Pericardium fibroblast (primary cell): ENCODE data around the gene HAP1. TPM values are rescaled to one million over a fixed set of nuclear protein-coding genes. Genes with fewer than 3 reads are reported as not detected.

Source experiments
- total RNA-seq: library from RNA; depleted of rRNA; stranded (reverse); fragments of >200 nt; gene quantifications from 2 replicates; pipeline ENCODE4 v1.2.3, GENCODE V29; 2015

Gene HAP1, protein sequence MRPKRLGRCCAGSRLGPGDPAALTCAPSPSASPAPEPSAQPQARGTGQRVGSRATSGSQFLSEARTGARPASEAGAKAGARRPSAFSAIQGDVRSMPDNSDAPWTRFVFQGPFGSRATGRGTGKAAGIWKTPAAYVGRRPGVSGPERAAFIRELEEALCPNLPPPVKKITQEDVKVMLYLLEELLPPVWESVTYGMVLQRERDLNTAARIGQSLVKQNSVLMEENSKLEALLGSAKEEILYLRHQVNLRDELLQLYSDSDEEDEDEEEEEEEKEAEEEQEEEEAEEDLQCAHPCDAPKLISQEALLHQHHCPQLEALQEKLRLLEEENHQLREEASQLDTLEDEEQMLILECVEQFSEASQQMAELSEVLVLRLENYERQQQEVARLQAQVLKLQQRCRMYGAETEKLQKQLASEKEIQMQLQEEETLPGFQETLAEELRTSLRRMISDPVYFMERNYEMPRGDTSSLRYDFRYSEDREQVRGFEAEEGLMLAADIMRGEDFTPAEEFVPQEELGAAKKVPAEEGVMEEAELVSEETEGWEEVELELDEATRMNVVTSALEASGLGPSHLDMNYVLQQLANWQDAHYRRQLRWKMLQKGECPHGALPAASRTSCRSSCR
- total RNA-seq = not detected in 2 replicates

DNA sequence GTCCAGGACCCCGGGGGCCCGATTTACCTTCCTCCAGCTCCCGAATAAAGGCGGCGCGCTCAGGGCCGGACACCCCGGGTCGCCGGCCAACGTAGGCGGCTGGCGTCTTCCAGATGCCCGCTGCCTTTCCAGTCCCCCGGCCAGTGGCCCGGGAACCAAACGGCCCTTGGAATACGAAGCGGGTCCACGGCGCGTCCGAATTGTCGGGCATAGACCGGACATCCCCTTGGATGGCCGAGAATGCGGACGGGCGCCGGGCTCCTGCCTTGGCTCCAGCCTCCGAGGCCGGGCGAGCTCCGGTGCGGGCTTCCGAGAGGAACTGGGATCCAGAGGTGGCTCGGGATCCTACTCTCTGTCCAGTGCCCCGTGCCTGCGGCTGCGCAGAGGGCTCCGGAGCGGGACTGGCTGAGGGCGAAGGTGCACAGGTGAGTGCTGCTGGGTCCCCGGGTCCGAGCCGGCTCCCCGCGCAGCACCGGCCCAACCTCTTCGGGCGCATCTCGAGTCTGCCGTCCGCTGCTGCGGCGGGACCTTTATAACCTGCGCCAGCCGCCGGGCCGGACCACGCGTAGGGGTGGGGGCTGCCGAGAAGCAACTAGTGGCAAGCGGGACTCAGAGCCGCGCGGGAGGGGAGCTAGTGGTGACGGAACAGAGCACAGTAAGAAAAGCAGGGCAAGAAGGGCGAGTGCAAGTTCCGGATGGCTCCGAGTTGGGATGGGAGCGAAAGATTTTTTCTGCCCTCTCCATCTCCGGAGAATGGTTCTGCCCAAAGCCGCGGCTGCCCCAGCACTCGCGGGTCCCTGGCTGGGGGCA lies at the start of gene HAP1:
TSS of gene HAP1 (minus strand) at position 505 of the 810 bp plus-strand sequence. CDS start at position 496, 9 bp downstream.

DNA sequence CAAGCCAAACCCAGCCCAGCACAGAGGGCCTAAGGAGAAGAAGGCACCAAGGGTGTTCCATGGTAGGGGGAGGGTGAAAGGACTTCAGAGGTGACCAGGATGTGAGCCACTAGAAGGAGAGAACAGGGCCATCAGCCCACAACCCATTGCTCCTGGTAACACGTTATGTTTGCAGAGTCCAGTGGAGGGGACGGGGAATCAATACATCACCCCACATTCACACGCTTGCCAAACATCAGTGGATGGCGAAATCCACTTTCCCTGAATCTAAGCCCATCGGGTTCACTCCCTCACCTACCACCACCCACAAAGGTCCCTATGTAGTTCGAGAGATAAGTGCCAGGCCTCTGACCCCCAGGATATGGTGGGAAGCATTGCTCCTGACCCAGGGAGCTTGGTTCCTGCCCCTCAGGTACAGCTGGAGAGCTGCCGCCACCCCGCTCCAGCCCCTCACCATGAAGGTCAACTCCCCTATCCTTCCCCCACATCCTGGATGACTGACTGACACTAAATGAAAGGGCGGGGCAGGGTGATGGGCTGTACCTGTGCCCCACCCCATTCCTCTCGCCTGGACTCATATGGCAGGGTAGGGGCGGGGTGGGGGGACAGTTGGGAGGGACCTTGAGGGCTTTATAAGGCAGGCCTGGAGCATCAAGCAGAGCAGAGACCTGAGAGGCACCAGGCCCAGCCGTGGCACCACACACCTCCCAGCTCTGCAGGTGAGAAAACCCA lies 22.6 kb downstream of the HAP1 start, which contains the start of gene GAST:
TSS of gene GAST (plus strand) at position 663 of the 732 bp plus-strand sequence. CDS start 3,106 bp downstream, outside the sequence.

DNA sequence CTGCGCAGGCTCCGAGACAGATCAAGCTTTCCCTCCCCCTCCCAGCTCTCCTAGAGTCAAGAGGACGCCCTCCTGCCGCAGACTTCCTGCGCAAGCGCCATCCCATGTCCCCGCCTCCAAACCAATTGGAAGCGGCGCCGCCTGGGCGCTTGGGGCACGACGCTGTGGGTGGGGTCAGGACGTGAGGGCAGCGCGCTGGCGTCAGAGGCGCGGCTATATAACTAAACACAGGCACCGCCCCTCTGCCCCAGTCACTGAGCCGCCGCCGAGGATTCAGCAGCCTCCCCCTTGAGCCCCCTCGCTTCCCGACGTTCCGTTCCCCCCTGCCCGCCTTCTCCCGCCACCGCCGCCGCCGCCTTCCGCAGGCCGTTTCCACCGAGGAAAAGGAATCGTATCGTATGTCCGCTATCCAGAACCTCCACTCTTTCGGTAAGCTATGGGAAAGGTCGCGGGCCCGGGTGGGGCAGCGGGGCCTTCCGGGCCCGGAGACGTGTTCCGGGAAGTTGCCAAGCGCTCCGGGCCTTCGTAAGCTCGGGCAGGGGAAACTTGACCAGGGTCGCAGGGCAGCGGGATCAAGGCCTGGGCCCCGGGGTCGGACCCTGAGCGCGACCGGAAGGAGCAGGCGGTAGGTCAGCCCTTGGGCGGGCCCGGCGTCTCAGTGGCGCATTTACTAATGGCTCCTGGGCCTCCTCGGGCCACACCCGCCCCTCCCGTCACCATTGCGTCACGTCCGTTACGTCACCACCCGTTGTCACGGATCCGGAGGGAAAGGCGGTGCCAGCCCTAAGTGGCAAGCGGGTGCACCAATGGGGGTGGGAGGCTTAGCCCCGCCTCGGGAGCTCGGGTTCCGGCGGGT lies 45.6 kb downstream of the HAP1 start, which contains the start of gene EIF1:
TSS of gene EIF1 (plus strand) at position 245 of the 856 bp plus-strand sequence. CDS start at position 399, 154 bp downstream.

Other genes starting within 250 kb of the HAP1 start
- gene KRT36, start 244.7 kb downstream of the HAP1 start, total RNA-seq = not detected in 2 replicates
- not detected in 2 replicates for gene KRT13, start 229.0 kb downstream of the HAP1 start, total RNA-seq
- gene KRT15, start 215.8 kb downstream of the HAP1 start, total RNA-seq = not detected in 2 replicates
- 33.3 and 57.3 TPM in 2 replicates for gene KRT19, start 206.3 kb downstream of the HAP1 start, total RNA-seq
- not detected in 2 replicates for gene KRT9, start 162.6 kb downstream of the HAP1 start, total RNA-seq
- gene KRT14, start 147.7 kb downstream of the HAP1 start, total RNA-seq = 0.12 and 0.26 TPM in 2 replicates
- gene KRT16, start 121.9 kb downstream of the HAP1 start, total RNA-seq = 0.17 TPM in 1 of 2 replicates, not detected in the other
- 2.5 TPM in 1 of 2 replicates, not detected in the other for gene KRT17, start 110.1 kb downstream of the HAP1 start, total RNA-seq
- 111 and 272 TPM in 2 replicates for gene EIF1, start 45.8 kb downstream of the HAP1 start, total RNA-seq
- not detected in 2 replicates for gene GAST, start 22.3 kb downstream of the HAP1 start, total RNA-seq
- gene JUP, start 52.1 kb upstream of the HAP1 start, total RNA-seq = 17.4 and 28.9 TPM in 2 replicates
- 42.3 and 81.7 TPM in 2 replicates for gene P3H4, start 77.3 kb upstream of the HAP1 start, total RNA-seq
- 285 and 416 TPM in 2 replicates for gene FKBP10, start 78.4 kb upstream of the HAP1 start, total RNA-seq
- gene NT5C3B, start 101.6 kb upstream of the HAP1 start, total RNA-seq = 47.9 and 50.6 TPM in 2 replicates
- gene KLHL10, start 103.2 kb upstream of the HAP1 start, total RNA-seq = 0.23 TPM in 1 of 2 replicates, not detected in the other
- gene KLHL11, start 130.8 kb upstream of the HAP1 start, total RNA-seq = 11.2 and 14.6 TPM in 2 replicates
- 147 and 228 TPM in 2 replicates for gene ACLY, start 184.3 kb upstream of the HAP1 start, total RNA-seq
- 0.68 and 1.3 TPM in 2 replicates for gene ODAD4, start 196.0 kb upstream of the HAP1 start, total RNA-seq
- gene CNP, start 232.2 kb upstream of the HAP1 start, total RNA-seq = 62.6 and 69.4 TPM in 2 replicates